Measurements from ENCODE around the gene NFIA.

DNA sequence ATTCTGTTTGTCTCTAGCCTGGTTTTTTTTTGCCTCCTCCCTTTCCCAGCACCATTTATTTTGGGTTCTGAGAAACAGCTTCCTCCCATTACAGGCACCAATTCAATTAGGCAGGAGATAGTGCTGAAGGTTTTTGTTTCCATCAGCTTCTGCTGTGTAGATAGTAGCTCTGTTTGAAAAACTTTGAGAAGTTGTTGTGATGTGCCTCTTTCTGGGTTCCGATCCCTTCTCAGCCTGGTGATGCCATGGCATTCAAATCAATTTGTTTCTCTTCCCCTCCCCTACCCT, 109.0 kb downstream of the NFIA start:
- TF ChIP-seq EZH2phosphoT487 (IDR thresholded peaks at IDR 0.05; ENCODE audit: borderline replicate concordance), result no peak
- TF ChIP-seq, protein P1, sequence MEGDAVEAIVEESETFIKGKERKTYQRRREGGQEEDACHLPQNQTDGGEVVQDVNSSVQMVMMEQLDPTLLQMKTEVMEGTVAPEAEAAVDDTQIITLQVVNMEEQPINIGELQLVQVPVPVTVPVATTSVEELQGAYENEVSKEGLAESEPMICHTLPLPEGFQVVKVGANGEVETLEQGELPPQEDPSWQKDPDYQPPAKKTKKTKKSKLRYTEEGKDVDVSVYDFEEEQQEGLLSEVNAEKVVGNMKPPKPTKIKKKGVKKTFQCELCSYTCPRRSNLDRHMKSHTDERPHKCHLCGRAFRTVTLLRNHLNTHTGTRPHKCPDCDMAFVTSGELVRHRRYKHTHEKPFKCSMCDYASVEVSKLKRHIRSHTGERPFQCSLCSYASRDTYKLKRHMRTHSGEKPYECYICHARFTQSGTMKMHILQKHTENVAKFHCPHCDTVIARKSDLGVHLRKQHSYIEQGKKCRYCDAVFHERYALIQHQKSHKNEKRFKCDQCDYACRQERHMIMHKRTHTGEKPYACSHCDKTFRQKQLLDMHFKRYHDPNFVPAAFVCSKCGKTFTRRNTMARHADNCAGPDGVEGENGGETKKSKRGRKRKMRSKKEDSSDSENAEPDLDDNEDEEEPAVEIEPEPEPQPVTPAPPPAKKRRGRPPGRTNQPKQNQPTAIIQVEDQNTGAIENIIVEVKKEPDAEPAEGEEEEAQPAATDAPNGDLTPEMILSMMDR (conservative IDR thresholded peaks at IDR 0.05; ENCODE audit: low read length), result no peak

Data from Loucy (cell line).